LNCaP clone FGC (cell line): ENCODE results near the gene TGFBR2.

Experiments
- DNase-seq: peaks from one replicate; pipeline ENCODE4 v3.0.0-alpha.2; 2011; ENCODE audit warnings: low read depth
- H3K4me3 ChIP-seq: 2 replicates; pipeline ENCODE4 v1.5.1; 2011; ENCODE audit warnings: mild to moderate bottlenecking, low read depth, low read length, control low read depth
- CTCF ChIP-seq: IDR thresholded peaks from 2 replicates; pipeline ENCODE4 v1.5.1; 2012; ENCODE audit warnings: mild to moderate bottlenecking; ENCODE audit not compliant: control insufficient read depth, insufficient read depth; ENCODE audit errors: extremely low read depth

The TGFBR2 gene

GRCh38 chr3:30661098-30661873 is 54.9 kb downstream of the TGFBR2 start:
- no peak for DNase-seq
- no peak for TF ChIP-seq CTCF
- no peak overlapping the region for H3K4me3 ChIP-seq

DNA sequence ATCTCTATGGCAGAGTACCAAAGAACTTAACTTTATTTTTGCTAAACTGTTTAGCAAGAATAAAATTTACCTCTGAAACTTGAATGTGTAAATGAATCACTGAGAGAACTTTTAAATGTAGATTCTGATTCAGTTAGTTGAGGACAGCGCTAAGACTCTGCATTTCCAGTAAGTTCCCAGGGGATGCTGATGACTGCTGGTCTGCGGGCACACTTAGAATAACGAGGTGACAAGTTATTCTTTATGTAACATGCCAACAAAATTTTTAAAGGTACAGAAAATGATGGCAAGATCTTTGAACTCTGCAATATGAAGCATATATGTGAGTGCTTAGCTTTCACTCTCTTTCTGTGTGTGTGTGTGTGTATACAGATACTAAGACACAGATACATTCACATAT is 56.4 kb downstream of the TGFBR2 start:
- no peak for DNase-seq
- H3K4me3 ChIP-seq: no peak overlapping the region
- no peak for TF ChIP-seq CTCF

DNA sequence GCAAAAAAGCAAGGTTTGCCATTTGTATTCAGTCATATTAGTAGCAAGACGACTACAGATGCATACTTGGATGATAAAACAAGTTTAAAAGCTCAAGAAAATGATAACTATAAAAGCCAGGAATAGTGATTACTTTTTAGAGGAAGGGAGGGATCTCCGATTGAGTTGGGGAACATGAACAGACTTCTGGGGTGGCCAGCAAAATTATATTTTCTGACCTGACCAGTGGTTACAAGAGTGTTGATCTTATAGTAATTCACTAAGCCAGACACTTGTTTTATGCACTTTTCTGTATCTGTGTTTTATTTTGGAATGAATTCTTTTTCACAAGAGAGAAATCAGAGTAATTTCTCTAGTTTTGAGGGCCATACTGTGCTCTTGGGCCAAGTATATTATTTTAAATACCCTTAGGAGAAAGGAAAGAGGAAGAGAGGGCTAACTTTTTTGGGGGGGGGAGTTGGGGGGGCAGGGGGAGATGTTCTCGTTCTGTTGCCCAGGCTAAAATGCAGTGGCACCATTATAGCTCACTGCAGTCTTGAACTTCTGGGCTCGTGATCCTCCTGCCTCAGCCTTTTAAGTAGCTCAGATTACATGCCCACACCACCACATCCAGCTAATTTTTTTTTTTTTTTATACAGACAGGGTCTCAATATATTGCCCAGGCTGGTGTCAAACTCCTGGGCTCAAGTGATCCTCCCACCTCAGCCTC is 57.3 kb downstream of the TGFBR2 start:
- H3K4me3 ChIP-seq: no peak overlapping the region
- no peak for DNase-seq
- TF ChIP-seq CTCF: no peak

GRCh38 chr3:30664459-30664858 is 58.1 kb downstream of the TGFBR2 start:
- no peak for DNase-seq
- TF ChIP-seq CTCF: no peak
- H3K4me3 ChIP-seq: no peak overlapping the region

GRCh38 chr3:30664884-30665283 is 58.5 kb downstream of the TGFBR2 start:
- no peak for TF ChIP-seq CTCF
- no peak for DNase-seq
- no peak overlapping the region for H3K4me3 ChIP-seq

- no peak for TF ChIP-seq CTCF
- no peak for DNase-seq
- H3K4me3 ChIP-seq: no peak overlapping the region
These were observed 59.1 kb downstream of the TGFBR2 start for GRCh38 chr3:30665539-30665938.
